Measurements from ENCODE around the gene PRR35.

The PRR35 gene

DNA sequence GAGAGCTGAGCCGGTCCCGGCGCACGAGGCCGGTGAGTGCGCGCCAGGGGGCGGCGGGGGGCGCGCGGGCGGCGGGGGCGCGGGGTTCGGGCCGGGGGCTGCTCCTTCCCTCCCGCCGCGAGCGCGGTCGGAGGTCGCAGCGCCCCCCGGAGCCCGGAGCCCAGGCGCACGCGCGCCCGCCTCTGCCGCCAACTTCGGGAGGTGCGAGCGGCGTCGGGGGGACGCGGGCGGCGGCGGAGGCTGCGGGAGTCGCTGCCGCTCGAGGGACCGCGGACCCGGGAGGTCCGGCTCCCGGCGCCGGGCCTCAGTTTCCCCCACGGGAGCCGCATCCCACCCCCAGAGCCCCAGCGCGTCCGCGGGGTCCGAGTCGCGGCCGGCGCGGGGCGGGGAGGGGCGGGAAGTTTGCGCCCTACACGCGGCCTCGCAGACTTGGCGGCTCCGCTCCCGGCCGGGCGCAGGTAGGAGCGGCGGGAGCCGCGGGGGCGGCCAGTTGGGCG lies at the start of gene PRR35:
Gene PRR35 (plus strand): TSS at position 191 of the 497 bp plus-strand sequence. CDS start 2,901 bp downstream, outside the sequence.
- DNase-seq (ENCODE audit: low read depth) = no peak

DNA sequence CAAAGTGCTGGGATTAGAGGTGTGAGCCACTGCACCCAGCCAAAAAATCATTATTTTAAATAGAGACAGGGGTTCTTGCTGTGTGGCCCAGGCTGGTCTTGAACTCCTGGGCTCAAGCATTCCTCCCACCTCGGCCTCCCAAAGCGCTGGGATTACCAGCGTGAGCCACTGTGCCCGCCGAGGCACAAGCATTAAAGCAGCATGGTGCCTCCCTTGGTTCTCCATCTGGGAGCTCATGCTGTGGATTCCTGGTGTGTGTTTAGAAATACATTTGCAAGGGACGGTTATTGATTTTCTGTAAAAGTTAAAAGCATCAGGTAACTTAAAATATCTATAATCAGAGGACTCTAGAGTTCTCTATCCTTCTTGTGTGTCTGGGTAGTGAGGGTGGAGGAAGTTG lies 47.4 kb upstream of the PRR35 start:
- no peak for DNase-seq (ENCODE audit: low read depth)

DNA sequence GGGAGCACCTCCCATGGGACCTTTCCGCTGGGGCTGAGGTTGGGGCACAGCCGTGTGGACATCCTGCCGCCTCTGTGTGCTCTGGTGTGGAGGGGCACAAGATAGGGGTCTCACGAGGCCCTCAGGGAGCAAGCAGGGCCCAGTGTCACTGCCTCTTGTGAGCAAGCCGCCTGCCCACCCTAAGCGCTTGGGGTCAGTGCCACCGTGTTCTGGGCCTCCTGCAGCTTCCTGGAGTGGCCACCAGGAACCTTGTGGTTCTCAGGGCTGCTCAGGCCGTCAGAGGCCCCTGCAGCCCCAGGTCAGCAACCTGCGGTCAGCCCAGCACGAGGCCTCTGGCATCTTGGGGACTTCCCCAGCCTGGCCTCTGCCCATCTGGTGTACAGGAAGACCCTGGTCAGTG lies 46.2 kb upstream of the PRR35 start:
- no peak for DNase-seq (ENCODE audit: low read depth)

DNA sequence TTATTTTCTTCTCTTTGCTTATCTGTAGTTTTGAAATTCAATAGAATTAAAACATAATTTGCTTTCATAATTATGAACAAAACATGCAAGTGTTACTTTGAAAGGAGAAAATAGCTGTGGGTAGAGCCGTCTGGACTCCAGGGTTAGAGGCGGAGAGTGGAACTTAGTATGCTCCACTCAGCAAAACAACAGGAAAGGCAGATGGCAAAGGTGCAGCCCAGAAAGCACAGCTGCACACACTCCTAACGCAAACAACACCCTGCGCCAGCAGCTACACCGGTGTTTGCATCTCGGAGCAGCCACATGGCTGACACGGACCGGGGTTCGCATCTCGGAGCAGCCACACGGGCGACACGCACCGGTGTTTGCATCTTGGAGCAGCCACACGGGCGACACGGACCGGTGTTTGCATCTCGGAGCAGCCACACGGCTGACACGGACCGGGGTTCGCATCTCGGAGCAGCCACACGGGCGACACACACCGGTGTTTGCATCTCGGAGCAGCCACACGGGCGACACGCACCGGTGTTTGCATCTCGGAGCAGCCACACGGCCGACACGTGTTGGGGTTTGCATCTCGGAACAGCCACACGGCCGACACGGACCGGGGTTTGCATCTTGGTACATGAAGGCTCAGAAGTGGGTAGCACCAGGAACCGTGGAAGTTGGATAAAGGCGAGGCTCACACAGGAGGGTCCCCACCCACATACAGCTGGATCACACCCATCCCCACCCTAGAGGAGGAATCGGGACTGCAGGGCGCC lies 44.8 kb upstream of the PRR35 start:
- DNase-seq (ENCODE audit: low read depth) = no peak

DNA sequence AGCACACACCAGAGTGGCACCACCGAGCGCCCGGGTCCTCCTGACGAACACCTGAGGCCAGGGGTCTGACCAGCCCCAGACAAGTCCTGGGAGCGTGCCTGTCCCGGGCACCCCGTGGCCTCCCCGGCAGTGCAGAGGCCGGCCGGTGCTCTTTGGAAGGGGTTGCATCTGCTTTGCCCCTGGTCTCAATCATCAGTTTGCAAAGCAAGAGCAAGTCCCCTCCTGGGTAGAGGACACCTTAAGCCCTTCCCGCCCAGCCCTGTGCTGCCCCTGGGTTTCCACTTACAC lies 44.3 kb upstream of the PRR35 start:
- DNase-seq (ENCODE audit: low read depth) = no peak

DNA sequence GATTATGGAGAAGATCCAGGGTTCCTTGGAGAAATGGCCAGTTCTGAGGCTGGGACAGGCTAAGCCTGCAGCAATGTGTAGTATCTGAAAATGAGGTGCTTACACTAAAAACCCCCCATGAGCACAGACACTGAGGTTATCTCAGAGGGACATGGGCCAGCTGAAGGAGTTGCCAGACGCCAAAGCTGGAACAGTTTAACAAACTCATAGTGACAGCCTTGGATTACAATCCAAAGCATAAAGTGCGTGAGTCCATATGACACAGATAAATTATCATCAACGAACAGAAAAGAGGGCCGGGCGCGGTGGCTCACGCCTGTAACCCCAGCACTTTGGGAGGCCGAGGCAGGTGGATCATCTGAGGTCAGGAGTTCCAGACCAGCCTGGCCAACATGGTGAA lies 43.9 kb upstream of the PRR35 start:
- no peak for DNase-seq (ENCODE audit: low read depth)

DNA sequence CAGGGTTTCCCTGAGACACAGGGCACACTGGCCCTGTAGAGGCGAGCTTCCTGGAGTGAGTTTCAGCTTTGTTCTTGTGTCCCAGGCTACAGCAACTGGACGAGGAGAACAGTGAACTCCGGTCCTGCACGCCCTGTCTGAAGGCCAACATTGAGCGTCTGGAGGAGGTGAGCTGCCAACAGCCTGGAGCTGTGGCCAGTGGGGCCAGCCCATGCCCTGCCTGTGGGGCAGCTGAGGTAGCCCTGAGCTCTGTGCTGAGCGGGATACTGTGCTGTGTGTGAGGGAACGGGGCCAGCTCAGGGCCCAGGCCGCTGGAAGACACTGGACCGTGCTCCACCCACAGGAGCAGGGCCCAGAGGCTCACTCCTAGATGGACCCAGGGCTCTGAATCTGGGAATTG lies 41.3 kb upstream of the PRR35 start:
- no peak for DNase-seq (ENCODE audit: low read depth)

DNA sequence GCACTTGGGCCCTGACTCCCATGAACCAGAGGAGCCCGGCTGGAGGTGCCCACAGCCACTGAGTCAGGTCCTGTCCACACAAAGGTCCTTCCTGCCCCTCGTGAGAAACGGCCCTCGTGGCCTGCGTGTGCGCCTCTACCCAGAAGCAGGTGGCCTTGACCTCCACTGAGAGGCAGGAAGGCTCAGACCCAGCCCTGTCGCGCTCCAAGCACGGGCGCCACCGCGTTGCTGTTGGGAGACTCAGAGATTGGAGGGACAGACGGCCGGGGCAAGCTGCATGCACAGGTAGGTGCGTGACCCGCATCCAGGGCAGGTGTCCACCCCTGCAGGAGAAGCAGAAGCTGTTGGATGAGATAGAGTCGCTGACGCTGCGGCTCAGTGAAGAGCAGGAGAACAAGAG lies 40.8 kb upstream of the PRR35 start:
- no peak for DNase-seq (ENCODE audit: low read depth)

DNA sequence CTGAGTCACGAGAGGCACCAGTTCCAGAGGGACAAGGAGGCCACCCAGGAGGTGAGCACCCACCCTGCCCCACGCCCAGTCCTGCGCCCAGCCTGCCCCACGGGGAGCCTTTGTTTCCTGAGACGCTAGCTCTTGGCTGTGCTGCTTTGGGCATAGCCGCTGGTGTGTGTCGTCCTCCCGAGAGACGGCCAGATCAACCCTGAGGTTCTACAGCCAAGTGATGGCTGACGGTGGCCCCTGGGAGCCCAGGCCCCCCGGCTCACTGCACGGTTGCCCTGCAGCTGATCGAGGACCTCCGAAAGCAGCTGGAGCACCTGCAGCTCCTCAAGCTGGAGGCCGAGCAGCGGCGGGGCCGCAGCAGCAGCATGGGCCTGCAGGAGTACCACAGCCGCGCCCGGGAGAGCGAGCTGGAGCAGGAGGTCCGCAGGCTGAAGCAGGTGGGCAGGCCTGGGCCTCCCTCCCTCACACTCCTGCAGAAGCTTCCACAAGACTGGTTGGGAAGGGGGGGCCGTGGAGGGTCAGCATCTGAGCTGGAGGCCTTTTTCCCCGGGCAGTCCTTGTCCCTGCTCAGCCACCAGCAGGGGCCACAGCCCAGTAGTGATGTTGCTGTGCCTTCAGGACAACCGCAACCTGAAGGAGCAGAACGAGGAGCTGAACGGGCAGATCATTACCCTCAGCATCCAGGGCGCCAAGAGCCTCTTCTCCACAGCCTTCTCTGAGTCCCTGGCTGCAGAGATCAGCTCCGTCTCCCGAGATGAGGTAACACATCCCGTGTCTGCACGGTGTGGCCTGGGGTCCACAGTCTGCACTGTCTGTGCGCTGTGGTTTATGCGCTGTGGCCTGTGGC lies 40.1 kb upstream of the PRR35 start:
- DNase-seq (ENCODE audit: low read depth) = no peak

DNA sequence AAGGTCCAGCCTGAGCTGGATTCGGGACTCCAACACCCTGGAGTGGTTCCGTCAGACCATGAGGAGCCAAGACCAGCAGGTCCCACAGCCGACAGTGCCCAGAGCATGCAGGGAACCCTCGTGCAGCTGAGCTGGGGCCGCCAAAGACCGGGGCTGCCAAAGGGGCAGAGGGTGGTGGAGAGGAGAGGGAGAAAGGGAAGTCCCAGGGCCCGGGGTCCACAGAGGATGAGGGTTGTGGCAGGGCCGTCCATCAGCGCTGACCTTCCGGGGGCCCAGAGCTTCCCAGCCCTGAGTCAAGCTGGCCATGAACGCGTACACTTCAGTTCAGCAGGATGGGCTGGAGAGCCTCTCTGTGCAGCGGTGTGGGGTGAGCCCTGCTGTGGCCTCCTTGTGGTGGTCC lies 39.3 kb upstream of the PRR35 start:
- DNase-seq (ENCODE audit: low read depth) = no peak

DNA sequence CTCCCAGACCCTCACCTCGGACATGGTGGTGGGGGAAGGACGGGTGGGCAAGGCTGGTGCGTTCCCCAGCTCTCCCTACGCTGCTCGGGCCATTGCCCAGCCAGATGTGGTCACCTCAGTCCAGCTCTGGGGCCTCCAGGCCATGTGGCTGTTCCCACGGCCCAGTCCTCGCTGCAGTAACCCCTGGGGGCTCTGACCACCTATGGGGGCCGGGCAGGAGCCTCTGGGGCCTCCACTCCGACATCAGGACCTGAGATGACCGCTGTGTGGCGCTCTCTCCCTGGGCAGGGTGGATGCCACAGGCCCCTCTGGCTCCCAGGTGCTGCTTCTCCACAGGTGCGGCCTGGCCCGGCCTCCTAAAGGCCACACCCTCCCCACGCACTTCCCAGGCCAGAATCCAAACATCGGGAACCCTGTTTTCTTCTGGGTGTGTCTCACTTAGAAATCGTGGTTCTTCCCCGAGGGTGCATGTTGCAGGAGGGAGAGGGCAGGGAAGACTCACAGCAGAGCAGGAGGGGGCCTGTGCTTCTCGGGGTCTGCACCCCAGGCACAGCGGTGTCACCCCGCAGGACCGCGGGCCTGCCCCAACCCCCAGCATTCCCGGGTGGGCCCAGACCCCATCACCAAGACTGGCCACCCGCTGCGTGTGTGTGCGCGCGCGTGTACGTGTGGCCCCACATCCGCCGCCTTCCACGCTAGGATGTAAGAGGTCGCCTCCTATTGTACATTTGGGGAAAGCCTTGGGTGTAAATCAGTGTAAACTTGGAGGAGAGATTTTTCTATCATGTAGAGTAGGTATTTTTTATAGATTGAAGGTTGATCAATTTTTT lies 38.6 kb upstream of the PRR35 start:
- no peak for DNase-seq (ENCODE audit: low read depth)

DNA sequence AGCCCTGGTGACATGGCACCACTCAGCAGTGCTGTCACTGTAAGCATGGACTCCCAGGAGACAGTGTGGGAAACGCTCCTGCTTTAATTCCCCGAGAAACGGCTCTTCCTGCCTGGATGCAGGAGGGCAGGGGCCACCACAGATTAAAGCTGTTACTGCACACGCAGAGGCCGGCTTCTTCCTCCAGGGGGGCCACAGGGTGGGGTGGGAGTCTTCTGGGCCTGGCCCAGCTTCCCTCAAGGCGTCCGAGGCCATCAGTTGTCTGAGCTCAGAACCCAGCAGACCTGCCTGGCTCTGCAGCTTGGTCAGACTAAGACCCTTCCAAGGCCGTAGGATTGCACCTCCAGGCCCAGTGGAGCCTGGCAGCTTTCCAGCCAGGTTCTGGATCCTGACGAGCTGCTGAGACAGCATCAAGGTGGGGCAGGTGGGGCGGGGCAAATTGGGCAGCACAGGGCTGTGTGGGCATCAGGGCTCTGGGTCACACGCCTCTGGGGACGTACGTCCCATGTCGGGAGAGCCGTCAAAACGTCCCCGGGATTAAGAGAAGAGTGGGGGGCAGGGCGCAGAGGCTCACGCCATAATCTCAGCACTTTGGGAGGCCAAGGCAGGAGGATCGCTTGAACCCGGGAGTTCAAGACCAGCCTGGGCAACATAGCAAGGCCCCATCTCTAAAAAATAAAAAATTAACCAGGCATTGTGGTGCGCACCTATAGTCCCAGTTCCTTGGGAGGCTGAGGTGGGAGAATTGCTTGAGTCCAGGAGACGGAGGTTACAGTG lies 37.7 kb upstream of the PRR35 start:
- no peak for DNase-seq (ENCODE audit: low read depth)

DNA sequence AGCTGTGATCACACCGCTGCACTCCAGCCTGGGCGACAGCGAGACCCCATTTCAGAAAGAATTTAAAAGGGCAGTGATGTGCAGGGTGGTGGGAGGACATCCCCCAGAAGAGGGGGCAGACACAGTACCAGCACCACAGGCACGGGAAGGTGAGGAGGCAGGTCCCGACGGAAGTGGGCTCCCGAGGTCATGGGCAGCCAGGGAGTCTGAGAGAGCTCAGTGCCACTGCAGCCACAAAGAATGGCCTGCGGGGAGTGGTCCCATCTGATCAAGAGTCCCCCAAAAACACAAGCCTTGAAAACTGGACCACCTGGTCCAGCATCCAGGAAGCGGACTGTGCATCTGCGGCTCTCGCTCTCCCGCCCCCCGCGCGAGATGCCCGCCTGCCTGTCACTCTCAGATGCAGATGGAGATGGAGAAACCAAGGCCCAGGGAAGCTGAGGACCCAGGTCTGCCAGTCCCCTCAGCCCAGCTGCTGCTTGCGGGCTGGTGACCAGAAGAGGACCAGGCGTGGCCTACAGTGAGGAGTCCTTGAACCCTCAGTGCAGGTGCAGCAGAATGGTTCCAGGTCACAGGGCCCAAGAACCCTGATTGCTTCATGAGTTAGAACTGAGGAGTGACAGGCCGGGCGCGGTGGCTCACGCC lies 37.0 kb upstream of the PRR35 start:
- DNase-seq (ENCODE audit: low read depth) = no peak

DNA sequence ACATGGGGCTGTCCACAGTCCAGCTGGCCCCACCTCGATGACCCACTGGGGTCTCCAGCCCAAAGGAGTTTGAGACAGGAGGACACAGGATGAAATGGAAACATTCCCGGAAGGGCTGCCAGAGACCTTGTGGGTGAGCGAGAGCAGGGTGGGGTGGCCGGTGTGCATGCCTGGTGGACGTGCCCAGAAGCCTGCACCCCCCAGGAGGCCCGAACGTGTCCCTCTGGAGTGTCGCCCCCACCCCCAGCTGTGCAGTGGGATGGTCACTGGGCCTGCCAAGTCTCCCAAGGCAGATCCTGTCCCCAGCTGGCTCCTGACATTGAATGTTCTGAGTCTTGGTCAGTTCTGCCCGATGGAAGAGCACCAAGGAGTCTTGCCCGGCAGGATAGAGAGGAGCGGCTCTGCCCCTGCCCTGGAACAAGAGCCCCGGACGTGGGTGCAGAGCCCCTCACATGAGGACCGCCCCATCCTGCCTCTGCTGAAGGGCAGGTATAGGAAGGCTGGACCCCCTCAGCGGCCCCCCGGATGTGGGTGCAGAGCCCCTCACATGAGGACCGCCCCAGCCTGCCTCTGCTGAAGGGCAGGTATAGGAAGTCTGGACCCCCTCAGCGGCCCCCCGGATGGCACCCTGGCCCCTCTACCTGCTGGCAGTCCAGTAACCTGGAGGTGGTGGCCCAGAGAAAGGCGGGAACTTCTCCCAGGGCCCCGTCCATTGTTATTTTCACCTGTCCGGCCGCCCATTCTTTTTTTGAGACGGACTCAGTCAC lies 35.7 kb upstream of the PRR35 start:
- DNase-seq (ENCODE audit: low read depth) = no peak

DNA sequence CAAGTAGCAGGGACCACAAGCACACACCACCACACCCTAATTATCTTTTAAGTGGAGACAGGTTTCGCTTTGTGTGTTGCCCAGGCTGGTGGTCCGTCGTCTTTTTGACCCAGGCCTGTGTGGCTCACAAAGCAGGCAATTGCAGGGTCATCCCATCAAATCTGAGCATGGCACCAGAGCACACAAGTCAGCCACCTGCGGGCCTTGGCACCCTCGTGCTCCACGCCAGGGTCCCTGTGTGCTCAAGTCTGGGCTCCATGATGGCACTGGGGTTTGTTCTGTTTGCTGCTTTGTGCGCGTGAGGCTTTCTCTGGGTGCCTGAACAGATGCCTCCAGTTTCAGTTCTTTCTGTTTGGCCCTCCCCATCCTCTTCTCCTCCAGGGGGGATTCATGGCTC lies 35.1 kb upstream of the PRR35 start:
- DNase-seq (ENCODE audit: low read depth) = no peak

DNA sequence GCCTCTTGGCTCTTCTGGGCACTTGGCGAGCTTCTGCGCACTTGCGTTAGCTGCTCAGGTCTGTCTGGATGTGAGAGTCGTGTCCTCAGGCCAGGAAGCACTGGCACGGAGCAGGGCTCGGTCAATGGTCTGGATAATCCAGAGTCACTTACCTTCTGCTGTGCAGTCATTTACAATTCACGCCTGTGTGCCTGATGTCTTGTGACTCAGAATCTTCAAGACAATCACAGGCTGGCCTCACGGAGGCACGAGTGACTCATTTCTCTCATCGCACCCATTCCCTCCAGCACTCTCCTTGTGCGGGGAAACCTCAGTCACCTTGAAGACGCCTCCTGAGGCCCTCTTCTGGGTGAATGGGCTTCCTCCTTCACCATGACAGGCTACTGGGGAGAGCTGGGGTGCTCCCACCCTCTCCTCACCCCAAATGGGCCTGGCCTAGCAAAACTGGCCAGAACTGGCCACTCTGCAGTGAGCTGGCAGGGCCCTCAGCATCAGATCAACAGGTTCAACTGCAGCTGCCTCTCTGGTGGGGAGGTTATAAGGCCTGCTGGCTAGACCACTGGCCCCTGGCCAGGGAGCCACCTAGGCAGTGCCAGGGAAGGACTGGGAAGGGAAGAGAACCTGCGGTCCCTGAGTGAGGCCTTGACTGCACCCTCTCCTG lies 34.5 kb upstream of the PRR35 start:
- DNase-seq (ENCODE audit: low read depth) = peak; percentile 76

DNA sequence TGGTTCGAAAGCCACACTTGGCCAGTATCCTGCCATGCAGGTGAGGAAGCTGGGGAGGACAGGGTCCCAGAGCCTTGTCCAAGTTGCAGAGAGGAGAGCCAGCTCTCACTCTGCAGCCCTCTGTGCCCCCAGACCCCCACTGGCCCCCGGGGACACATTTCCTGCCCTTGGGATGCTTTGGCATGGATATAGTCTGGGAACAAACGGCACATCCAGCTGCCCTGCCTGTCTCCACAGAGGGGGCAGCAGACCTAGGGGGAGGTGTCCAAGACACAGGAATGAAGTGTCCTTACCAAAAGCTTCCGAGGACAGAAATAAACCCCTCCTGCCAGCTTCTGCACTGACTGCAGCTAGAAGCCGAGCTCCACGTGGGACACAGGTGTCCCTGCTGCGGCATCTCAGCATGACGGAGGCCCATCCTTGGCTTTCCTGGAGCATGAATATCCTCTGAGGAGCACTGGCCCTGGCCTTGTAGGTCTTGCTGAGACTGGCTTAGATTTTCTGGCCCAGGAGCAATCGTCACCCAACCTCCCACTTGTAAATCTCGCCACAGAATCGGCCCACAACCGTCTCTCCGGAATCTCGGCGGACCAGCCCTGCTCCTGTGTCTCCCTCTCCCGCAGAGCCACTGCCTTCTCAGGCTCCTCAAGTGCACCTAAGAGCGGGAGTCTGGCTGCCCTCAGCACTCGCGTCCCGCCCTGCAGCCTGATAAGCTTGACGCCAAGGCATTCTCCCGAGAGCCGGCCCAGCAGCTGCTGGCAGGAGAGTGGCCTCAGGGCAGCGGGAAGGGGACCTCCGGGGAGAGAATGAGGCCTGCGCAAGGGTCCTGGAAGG lies 33.8 kb upstream of the PRR35 start:
- no peak for DNase-seq (ENCODE audit: low read depth)

DNA sequence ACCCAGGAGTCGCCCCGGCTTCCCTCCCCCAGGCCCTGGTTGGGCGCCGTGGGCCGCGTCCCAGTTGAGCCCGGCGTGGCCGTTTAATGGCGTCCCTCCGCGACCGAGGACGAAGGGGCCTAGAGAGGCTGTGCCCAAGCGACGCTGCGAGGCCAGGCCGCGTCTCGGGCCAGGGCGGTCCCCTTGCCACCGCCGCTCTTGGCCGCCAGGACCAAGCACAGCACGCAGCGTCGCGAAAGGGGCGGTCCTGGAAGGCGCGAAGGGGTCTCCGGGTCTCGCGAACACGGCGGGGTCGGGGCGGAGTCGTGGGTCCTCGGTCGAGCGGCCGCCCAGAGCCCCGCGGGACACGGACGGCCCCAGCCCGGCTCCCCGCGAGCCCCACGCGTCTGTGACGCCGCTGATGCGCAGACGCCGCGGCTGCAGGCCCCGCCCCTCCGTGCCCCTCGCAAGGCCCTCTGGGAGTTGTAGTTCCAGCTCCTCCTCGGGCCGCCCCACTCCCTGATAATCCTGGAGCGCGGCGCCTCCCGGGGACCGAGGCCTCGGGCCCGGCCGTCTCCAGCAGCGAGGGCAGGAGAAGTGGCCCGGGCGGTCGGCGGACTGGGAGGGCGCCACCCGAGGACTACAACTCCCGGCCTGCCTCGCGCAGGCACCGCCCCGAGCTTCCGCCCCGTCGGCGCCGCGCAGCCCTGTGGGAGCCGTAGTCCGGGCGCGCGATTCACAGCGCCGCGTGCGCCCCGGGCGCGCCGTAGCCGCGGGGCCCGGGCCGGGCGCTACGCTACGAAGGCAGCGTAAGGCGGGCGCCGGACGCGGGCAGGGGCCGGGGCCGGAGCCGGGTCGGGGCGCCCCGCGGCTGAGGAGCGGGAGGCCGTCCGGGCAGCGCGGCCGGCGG lies 32.9 kb upstream of the PRR35 start, which contains the start of gene CAPN15:
Gene CAPN15 (plus strand): TSS at position 698 of the 889 bp plus-strand sequence. CDS start 19,127 bp downstream, outside the sequence.
- peak; percentile 77 for DNase-seq (ENCODE audit: low read depth)

All from stimulated activated CD4-positive, alpha-beta T cell treated with anti-CD3 and anti-CD28 coated beads, Interleukin-2, amount 100 ng/mL, for 4 hours (primary cell).